Caco-2 (cell line): ENCODE measurements around the gene RNF113A. TPM values are rescaled to one million over a fixed set of nuclear protein-coding genes. Genes with fewer than 3 reads are reported as not detected.

Source experiments
- BruUV-seq: library from RNA; stranded (reverse); fragments of 400-500 nt; replicated peaks from 2 replicates; lab custom pipeline; 2021; lab: Mats Ljungman, UMichigan
- CTCF ChIA-PET: fragments of 300-600 bp; sonication (Branson Sonifier 250); formaldehyde crosslinking; loops from one replicate; lab custom pipeline; 2022; ENCODE audit warnings: antibody characterized with exemption; lab: Charles Lee
- POLR2A ChIA-PET: fragments of 300-600 bp; sonication (Branson Sonifier 250); formaldehyde crosslinking; loops from one replicate; lab custom pipeline; 2022; ENCODE audit warnings: antibody characterized with exemption; lab: Charles Lee
- DNase-seq, 2 experiments: peaks; one replicate each; pipeline versions ENCODE4 v3.0.0 to v3.0.0-alpha.2; 2020 to 2022
- H3K27me3 ChIP-seq: replicated peaks from 2 replicates; pipeline ENCODE4 v1.6.0; 2011; ENCODE audit warnings: low read length; ENCODE audit not compliant: control insufficient read depth, insufficient read depth
- H3K36me3 ChIP-seq: 2 replicates; pipeline ENCODE4 v1.5.1; 2011; ENCODE audit warnings: low read length; ENCODE audit not compliant: control insufficient read depth, insufficient read depth
- H3K4me1 ChIP-seq: fragments of 250-450 bp; sonication (Bioruptor Pico); 2 replicates; pipeline ENCODE4 v1.5.1; 2020; ENCODE audit warnings: mild to moderate bottlenecking
- H3K4me3 ChIP-seq: 2 replicates; pipeline ENCODE4 v1.5.1; 2011; ENCODE audit warnings: low read depth, mild to moderate bottlenecking, control low read depth, low read length
- H3K9me3 ChIP-seq: fragments of 250-450 bp; sonication (Bioruptor Pico); 2 replicates; pipeline ENCODE4 v1.5.1; 2020; ENCODE audit warnings: mild to moderate bottlenecking, moderate library complexity
- H3K27ac Mint-ChIP-seq: one replicate; pipeline ENCODE4 v1.8.0; 2022; ENCODE audit warnings: mixed read lengths; ENCODE audit not compliant: unreplicated experiment
- H3K27me3 Mint-ChIP-seq: one replicate; pipeline ENCODE4 v1.8.0; 2022; ENCODE audit warnings: mixed read lengths; ENCODE audit not compliant: insufficient read depth, unreplicated experiment
- H3K36me3 Mint-ChIP-seq: one replicate; pipeline ENCODE4 v1.8.0; 2022; ENCODE audit warnings: mild to moderate bottlenecking, mixed read lengths; ENCODE audit not compliant: insufficient read depth, unreplicated experiment
- H3K4me1 Mint-ChIP-seq: one replicate; pipeline ENCODE4 v1.8.0; 2022; ENCODE audit warnings: low read depth, mixed read lengths; ENCODE audit not compliant: unreplicated experiment
- H3K4me3 Mint-ChIP-seq: one replicate; pipeline ENCODE4 v1.8.0; 2022; ENCODE audit warnings: mild to moderate bottlenecking, moderate library complexity, mixed read lengths; ENCODE audit not compliant: unreplicated experiment
- H3K9me3 Mint-ChIP-seq: one replicate; pipeline ENCODE4 v1.8.0; 2022; ENCODE audit warnings: mixed read lengths; ENCODE audit not compliant: unreplicated experiment
- CTCF ChIP-seq, 2 experiments: fragments of 200-600 bp in 1 of 2; IDR thresholded peaks; 1 replicate in 1 of 2; 2 replicates in 1 of 2; pipeline versions ENCODE4 v1.5.1 to v1.8.0; 2011 to 2022; ENCODE audit warnings: antibody characterized with exemption in 1 of 2, control low read depth in 1 of 2, inconsistent platforms in 1 of 2, low read depth in 1 of 2, low read length in 1 of 2, mild to moderate bottlenecking in 1 of 2, moderate library complexity in 1 of 2; ENCODE audit not compliant: insufficient read depth in 1 of 2, severe bottlenecking in 1 of 2, unreplicated experiment in 1 of 2
- intact Hi-C: fragments of 100-400 bp; cut with micrococcal nuclease; formaldehyde crosslinking; loops from one replicate; pipeline ENCODE4 v1.10.0; 2022; ENCODE audit not compliant: unreplicated experiment
- total RNA-seq: library from RNA; stranded (reverse); gene quantifications from 2 replicates; pipeline ENCODE4 v1.2.3, GENCODE V29; 2022

The RNF113A gene
- total RNA-seq, 1 experiment from 2014 or later, result 12.7 TPM

GRCh38 chrX:119916310-119916709, 44.8 kb upstream of the RNF113A start:
- ChIA-PET POLR2A (no interaction called here), CTCF (no interaction called here)
- no peaks in the 10 kb centered on the region for H3K36me3 Mint-ChIP-seq
- TF ChIP-seq CTCF (IDR thresholded peaks at IDR 0.05; ENCODE audit: insufficient read depth in 1 of 2, low read depth in 1 of 2, low read length in 1 of 2, severe bottlenecking in 1 of 2, unreplicated experiment in 1 of 2), result no peak
- H3K9me3 Mint-ChIP-seq, result no peaks in the 10 kb centered on the region
- H3K27ac Mint-ChIP-seq, result no peak overlapping the region
- H3K4me1 Mint-ChIP-seq, result no peaks in the 10 kb centered on the region
- no peak for DNase-seq
- H3K9me3 ChIP-seq, result no peaks in the 10 kb centered on the region
- BruUV-seq, result no TSS peak
- no peaks in the 10 kb centered on the region for H3K36me3 ChIP-seq
- H3K27me3 ChIP-seq, result no peaks in the 10 kb centered on the region
- intact Hi-C loops, result no loop called here
- no peaks in the 10 kb centered on the region for H3K27me3 Mint-ChIP-seq
- H3K4me3 ChIP-seq, result no peak overlapping the region
- H3K4me3 Mint-ChIP-seq, result no peak overlapping the region
- H3K4me1 ChIP-seq, result no peaks in the 10 kb centered on the region

GRCh38 chrX:119900976-119901375, 29.4 kb upstream of the RNF113A start:
- intact Hi-C loops, result no loop called here
- no peaks in the 10 kb centered on the region for H3K4me1 Mint-ChIP-seq
- no peak for TF ChIP-seq CTCF (IDR thresholded peaks at IDR 0.05; ENCODE audit: insufficient read depth in 1 of 2, low read depth in 1 of 2, low read length in 1 of 2, severe bottlenecking in 1 of 2, unreplicated experiment in 1 of 2)
- H3K27me3 Mint-ChIP-seq, result no peaks in the 10 kb centered on the region
- Histone ChIP-seq H3K4me1 (no peaks in the 10 kb centered on the region), H3K4me3 (no peak overlapping the region), H3K36me3 (no peaks in the 10 kb centered on the region), H3K9me3 (no peaks in the 10 kb centered on the region), H3K27me3 (no peaks in the 10 kb centered on the region)
- POLR2A ChIA-PET, result no interaction called here
- no TSS peak for BruUV-seq
- H3K36me3 Mint-ChIP-seq, result no peaks in the 10 kb centered on the region
- CTCF ChIA-PET, result no interaction called here
- H3K27ac Mint-ChIP-seq, result no peak overlapping the region
- no peak for DNase-seq
- H3K9me3 Mint-ChIP-seq, result no peaks in the 10 kb centered on the region
- no peak overlapping the region for H3K4me3 Mint-ChIP-seq

GRCh38 chrX:119899125-119899524, 27.6 kb upstream of the RNF113A start:
- no peak overlapping the region for H3K4me3 Mint-ChIP-seq
- Histone ChIP-seq H3K36me3 (no peaks in the 10 kb centered on the region), H3K4me3 (no peak overlapping the region), H3K27me3 (no peaks in the 10 kb centered on the region), H3K9me3 (no peaks in the 10 kb centered on the region), H3K4me1 (no peaks in the 10 kb centered on the region)
- BruUV-seq, result no TSS peak
- no peaks in the 10 kb centered on the region for H3K9me3 Mint-ChIP-seq
- no peaks in the 10 kb centered on the region for H3K36me3 Mint-ChIP-seq
- H3K27me3 Mint-ChIP-seq, result no peaks in the 10 kb centered on the region
- H3K4me1 Mint-ChIP-seq, result no peaks in the 10 kb centered on the region
- CTCF ChIA-PET, result interaction anchor here (1.1 kb wide), 1 partner anchor 11 kb away, joined by 3 read pairs; no protein-coding TSS in a partner anchor
- intact Hi-C loops, result no loop called here
- TF ChIP-seq CTCF (IDR thresholded peaks at IDR 0.05; ENCODE audit: insufficient read depth in 1 of 2, low read depth in 1 of 2, low read length in 1 of 2, severe bottlenecking in 1 of 2, unreplicated experiment in 1 of 2), result no peak
- no peak overlapping the region for H3K27ac Mint-ChIP-seq
- no peak for DNase-seq
- POLR2A ChIA-PET, result no interaction called here
